KMS-11 (cell line): ENCODE measurements around the gene CRCP.
"Not testable (repeated sequence)": the region's sequence is repeated elsewhere in the genome, so short reads cannot be mapped to it uniquely, and the experiment has no call there.

Source experiments
- H2AFZ ChIP-seq: fragments of 200-600 bp; sonication (generic); 2 replicates; pipeline ENCODE4 v1.6.1; 2016; ENCODE audit warnings: antibody characterized with exemption, mixed run types, low read depth
- H3K27ac ChIP-seq: fragments of 200-600 bp; sonication (generic); 2 replicates; pipeline ENCODE4 v1.6.1; 2016; ENCODE audit warnings: mild to moderate bottlenecking, mixed run types
- H3K27me3 ChIP-seq: fragments of 200-600 bp; sonication (generic); 2 replicates; pipeline ENCODE4 v1.6.1; 2017; ENCODE audit warnings: mild to moderate bottlenecking, low read depth, mixed run types, moderate library complexity; ENCODE audit not compliant: insufficient read depth
- H3K36me3 ChIP-seq: fragments of 200-600 bp; sonication (generic); 2 replicates; pipeline ENCODE4 v1.6.1; 2017; ENCODE audit warnings: mild to moderate bottlenecking, mixed run types; ENCODE audit not compliant: insufficient read depth
- H3K4me1 ChIP-seq: fragments of 200-600 bp; sonication (generic); 2 replicates; pipeline ENCODE4 v1.6.1; 2016; ENCODE audit warnings: mild to moderate bottlenecking, low read depth, mixed run types; ENCODE audit not compliant: poor library complexity, severe bottlenecking
- H3K4me2 ChIP-seq: fragments of 200-600 bp; sonication (generic); 2 replicates; pipeline ENCODE4 v1.7.0; 2016; ENCODE audit warnings: mild to moderate bottlenecking, mixed run types
- H3K4me3 ChIP-seq: fragments of 200-600 bp; sonication (generic); IDR thresholded peaks from 2 replicates; pipeline ENCODE4 v1.6.1; 2017; ENCODE audit warnings: low read depth, low read length, mixed read lengths; ENCODE audit not compliant: insufficient read depth
- H3K79me2 ChIP-seq: fragments of 200-600 bp; sonication (generic); 2 replicates; pipeline ENCODE4 v1.6.1; 2016; ENCODE audit warnings: low read depth, mixed run types; ENCODE audit not compliant: insufficient read depth
- H3K9ac ChIP-seq: fragments of 200-600 bp; sonication (generic); 2 replicates; pipeline ENCODE4 v1.6.1; 2016; ENCODE audit warnings: mild to moderate bottlenecking, mixed run types
- H4K20me1 ChIP-seq: fragments of 200-600 bp; sonication (generic); 2 replicates; pipeline ENCODE4 v1.6.1; 2016; ENCODE audit warnings: mild to moderate bottlenecking, mixed run types; ENCODE audit not compliant: insufficient read depth
- TF ChIP-seq, protein P1 (sequence below): fragments of 200-600 bp; sonication (generic); conservative IDR thresholded peaks from 2 replicates; pipeline ENCODE4 v1.6.1; 2017; ENCODE audit warnings: low read depth, mild to moderate bottlenecking, antibody characterized with exemption, low read length, moderate library complexity, mixed read lengths

CRCP gene

GRCh38 chr7:66152371-66153191, 37.9 kb downstream of the CRCP start:
- Histone ChIP-seq H3K36me3 (peaks cover 8% of the 10 kb centered on the region; the same call in 1 of the 2 replicates), H3K4me2 (no peak overlapping the region), H2AFZ (no peak overlapping the region), H4K20me1 (no peaks in the 10 kb centered on the region), H3K27me3 (no peaks in the 10 kb centered on the region), H3K4me3 (no peak overlapping the region), H3K4me1 (peaks cover 21% of the 10 kb centered on the region), H3K79me2 (no peaks in the 10 kb centered on the region), H3K27ac (no peak overlapping the region), H3K9ac (no peak overlapping the region)
- TF ChIP-seq, protein P1, sequence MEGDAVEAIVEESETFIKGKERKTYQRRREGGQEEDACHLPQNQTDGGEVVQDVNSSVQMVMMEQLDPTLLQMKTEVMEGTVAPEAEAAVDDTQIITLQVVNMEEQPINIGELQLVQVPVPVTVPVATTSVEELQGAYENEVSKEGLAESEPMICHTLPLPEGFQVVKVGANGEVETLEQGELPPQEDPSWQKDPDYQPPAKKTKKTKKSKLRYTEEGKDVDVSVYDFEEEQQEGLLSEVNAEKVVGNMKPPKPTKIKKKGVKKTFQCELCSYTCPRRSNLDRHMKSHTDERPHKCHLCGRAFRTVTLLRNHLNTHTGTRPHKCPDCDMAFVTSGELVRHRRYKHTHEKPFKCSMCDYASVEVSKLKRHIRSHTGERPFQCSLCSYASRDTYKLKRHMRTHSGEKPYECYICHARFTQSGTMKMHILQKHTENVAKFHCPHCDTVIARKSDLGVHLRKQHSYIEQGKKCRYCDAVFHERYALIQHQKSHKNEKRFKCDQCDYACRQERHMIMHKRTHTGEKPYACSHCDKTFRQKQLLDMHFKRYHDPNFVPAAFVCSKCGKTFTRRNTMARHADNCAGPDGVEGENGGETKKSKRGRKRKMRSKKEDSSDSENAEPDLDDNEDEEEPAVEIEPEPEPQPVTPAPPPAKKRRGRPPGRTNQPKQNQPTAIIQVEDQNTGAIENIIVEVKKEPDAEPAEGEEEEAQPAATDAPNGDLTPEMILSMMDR, result no peak

DNA sequence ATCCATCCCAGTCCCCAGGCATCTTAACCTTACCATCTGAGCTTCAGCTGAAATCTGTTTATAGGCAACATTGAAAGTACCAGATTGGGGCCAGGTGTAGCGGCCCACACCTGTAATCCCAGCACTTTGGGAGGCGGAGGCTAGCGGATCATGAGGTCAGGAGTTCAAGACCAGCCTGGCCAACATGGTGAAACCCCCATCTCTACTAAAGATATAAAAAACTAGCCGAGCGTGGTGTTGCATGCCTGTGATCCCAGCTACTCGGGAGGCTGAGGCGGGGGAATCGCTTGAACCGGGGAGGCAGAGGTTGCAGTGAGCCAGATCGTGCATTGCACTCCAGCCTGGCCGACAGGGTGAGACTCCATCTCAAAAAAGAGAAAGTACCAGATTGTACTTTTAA, 39.0 kb downstream of the CRCP start:
- Histone ChIP-seq H3K4me2 (no peak overlapping the region), H2AFZ (no peak overlapping the region), H3K27ac (no peak overlapping the region), H3K4me1 (peaks cover 21% of the 10 kb centered on the region), H3K4me3 (no peak overlapping the region), H3K9ac (no peak overlapping the region), H3K79me2 (no peaks in the 10 kb centered on the region), H4K20me1 (no peaks in the 10 kb centered on the region), H3K27me3 (no peaks in the 10 kb centered on the region), H3K36me3 (peaks cover 8% of the 10 kb centered on the region; the same call in 1 of the 2 replicates)
- TF ChIP-seq, protein P1, result no peak

DNA sequence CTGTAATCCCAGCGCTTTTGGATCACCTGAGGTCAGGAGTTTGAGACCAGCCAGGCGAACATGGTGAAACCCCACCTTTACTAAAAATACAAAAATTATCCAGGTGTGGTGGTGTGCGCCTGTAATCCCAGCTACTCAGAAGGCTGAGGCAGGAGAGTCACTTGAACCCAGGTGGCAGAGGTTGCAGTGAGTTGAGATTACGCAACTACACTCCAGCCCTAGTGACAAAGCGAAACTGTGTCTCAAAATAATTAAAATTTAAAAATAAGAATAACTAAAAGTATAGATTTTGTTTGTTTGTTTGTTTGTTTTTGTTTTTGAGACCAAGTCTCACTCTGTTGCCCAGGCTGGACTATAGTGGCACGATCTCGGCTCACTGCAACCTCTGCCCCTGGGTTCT, 41.4 kb downstream of the CRCP start:
- H3K79me2 ChIP-seq, H3K36me3 ChIP-seq, H4K20me1 ChIP-seq: not testable (repeated sequence)

GRCh38 chr7:66157060-66157459, 42.4 kb downstream of the CRCP start:
- H4K20me1 ChIP-seq, result no peaks in the 10 kb centered on the region
- H3K4me2 ChIP-seq, result no peak overlapping the region
- H3K36me3 ChIP-seq, result peaks cover 8% of the 10 kb centered on the region; the same call in 1 of the 2 replicates
- H3K27me3 ChIP-seq, result no peaks in the 10 kb centered on the region
- H3K4me3 ChIP-seq, result no peak overlapping the region
- H3K79me2 ChIP-seq, result no peaks in the 10 kb centered on the region
- no peak overlapping the region for H2AFZ ChIP-seq
- TF ChIP-seq, protein P1, result no peak
- H3K4me1 ChIP-seq, result peaks cover 5% of the 10 kb centered on the region
- no peak overlapping the region for H3K9ac ChIP-seq
- no peak overlapping the region for H3K27ac ChIP-seq

More for the DNA sequence above, 41.4 kb downstream of the CRCP start:
- not testable (repeated sequence) for H2AFZ ChIP-seq, H3K4me2 ChIP-seq, H3K27ac ChIP-seq, H3K27me3 ChIP-seq, H3K4me1 ChIP-seq, H3K4me3 ChIP-seq, H3K9ac ChIP-seq

GRCh38 chr7:66162622-66163021, 48.0 kb downstream of the CRCP start:
- H3K9ac ChIP-seq, result no peak overlapping the region
- H3K4me3 ChIP-seq, result no peak overlapping the region
- no peak overlapping the region for H2AFZ ChIP-seq
- no peaks in the 10 kb centered on the region for H3K27me3 ChIP-seq
- TF ChIP-seq, protein P1, result no peak
- no peak overlapping the region for H3K27ac ChIP-seq
- no peak overlapping the region for H3K4me2 ChIP-seq
- no peaks in the 10 kb centered on the region for H3K4me1 ChIP-seq
- H4K20me1 ChIP-seq, result no peaks in the 10 kb centered on the region
- no peaks in the 10 kb centered on the region for H3K36me3 ChIP-seq
- H3K79me2 ChIP-seq, result no peaks in the 10 kb centered on the region
